ENCODE results near the gene SFXN3.

Gene SFXN3

GRCh38 chr10:101080933-101081931, 50.2 kb downstream of the SFXN3 start:
- DNase-seq, result peak; percentile 83

DNA sequence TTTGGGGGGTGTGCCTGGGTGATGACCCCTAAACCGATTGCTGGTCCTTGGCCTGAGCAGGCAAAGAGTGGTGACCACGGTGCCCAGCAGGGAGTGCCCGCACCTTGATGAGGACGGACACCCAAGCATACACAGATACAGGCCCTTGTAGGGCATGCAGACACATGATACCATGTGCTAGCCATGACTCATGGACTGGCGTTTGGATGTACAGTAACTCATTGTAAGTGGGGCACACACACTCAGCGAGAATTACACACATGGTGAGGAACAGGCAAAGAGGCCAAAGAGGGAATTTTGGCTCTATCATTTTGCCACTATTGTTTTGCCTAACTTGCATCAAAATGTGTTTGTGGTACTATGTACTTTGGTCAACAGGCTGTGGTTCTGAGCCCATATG, 54.8 kb downstream of the SFXN3 start:
- peak; percentile 36 for DNase-seq

DNA sequence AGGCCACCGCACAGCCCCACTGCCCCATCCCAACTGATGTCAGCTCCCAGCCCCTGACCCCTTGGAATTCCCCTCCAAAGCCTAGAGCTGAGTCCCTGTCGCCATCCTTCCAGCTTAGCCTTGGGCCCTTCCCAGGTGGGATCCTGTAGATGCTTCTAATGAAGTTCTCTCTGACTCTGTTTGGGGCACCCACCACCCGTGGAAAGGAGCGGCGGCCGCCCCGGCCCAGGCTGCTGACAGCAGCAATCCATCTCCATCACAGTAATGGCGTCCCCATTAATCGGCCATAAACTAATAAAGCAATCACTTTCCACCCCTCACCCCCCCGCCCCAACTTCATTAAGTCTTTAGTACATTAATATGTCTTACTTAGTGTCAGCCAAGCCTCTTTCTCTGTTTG, 56.3 kb downstream of the SFXN3 start:
- DNase-seq, result peak; percentile 84

DNA sequence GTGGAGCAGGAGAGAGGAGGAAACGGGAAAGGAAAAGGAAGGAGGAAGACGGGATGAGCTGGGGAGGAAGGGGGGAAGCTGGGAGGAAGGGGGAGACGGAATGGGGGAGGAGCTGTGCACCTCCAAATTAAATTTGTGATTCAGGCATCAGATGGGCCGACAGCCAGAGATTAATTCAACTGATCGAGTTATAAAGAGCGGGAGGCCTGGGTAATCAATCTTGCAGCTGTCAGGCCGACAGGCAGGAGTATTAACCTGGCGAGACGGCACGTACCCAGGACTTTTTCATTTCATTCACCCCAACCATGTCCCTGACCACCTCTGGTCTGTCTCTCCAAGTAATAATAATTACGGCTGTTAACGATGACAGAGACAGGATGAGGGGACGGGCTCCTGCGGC, 56.9 kb downstream of the SFXN3 start:
- DNase-seq, result peak; percentile 87

DNA sequence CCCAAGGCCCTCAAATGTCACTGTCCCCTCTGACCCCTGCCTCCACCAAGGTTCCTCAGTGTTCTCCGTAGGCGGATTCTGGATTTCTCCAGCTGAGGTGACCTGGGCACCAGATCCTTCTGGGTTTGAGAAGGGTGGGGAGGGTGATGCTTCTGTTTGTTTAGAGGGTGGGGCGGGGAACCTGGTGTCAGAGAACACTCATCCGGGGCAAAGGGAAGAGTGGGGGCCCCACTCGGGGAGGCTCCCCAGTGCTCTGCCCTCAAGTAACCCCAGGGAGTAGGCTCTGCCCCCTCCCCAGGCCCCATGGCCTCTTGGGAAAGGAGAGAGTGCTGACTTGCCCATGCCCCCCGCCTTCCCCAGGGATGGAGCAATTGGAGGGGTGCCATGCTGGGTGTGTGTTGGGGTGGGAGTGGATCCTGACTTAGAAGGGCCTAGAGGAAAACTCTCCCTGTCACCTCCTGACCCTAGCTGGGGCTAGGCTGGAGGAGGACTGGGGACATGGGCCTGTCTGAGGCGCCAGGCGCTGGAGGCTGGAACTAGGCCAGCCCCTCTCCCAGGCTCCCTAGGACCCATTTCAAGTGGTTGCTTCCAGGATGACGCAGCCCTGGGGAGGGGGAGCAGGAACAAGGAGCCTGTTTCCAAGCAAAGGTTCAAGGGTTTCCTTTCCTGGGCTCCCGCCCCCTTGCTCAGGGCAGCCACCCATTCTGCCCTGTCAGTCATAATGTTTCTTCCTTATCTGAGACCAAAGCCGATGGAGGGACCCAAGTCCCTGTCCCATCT, 58.7 kb downstream of the SFXN3 start:
- no peak for DNase-seq

GRCh38 chr10:101090597-101090996, 59.6 kb downstream of the SFXN3 start:
- no peak for DNase-seq
